HG02798 (cell line): ENCODE results near the gene NDST1.

ENCODE experiments used
- ATAC-seq: cut with Tn5 transposase; IDR thresholded peaks from one replicate; pipeline ENCODE4 v1.9.1; 2021; ENCODE audit warnings: mild to moderate bottlenecking; ENCODE audit not compliant: unreplicated experiment, poor library complexity

The NDST1 gene

GRCh38 chr5:150488519-150489359 is 19.2 kb upstream of the NDST1 start:
- ATAC-seq, result no peak

- ATAC-seq, result peak; percentile 83
Measured at GRCh38 chr5:150489360-150490295, 18.3 kb upstream of the NDST1 start.

- no peak for ATAC-seq
Measured at GRCh38 chr5:150490296-150490669, 17.6 kb upstream of the NDST1 start.

- ATAC-seq, result no peak
Measured at GRCh38 chr5:150490754-150491153, 17.2 kb upstream of the NDST1 start.

- no peak for ATAC-seq
Measured at GRCh38 chr5:150491876-150492275, 16.1 kb upstream of the NDST1 start.

GRCh38 chr5:150492621-150493020 is 15.3 kb upstream of the NDST1 start:
- ATAC-seq, result no peak

- ATAC-seq, result no peak
Measured at GRCh38 chr5:150496098-150496497, 11.8 kb upstream of the NDST1 start.

- ATAC-seq, result no peak
Measured at GRCh38 chr5:150496534-150496933, 11.4 kb upstream of the NDST1 start.

- no peak for ATAC-seq
Measured at GRCh38 chr5:150497274-150497988, 10.5 kb upstream of the NDST1 start.

- no peak for ATAC-seq
Measured at GRCh38 chr5:150497989-150498317, 10.0 kb upstream of the NDST1 start.

GRCh38 chr5:150498501-150498900 is 9.4 kb upstream of the NDST1 start:
- ATAC-seq, result no peak

GRCh38 chr5:150498971-150499370 is 9.0 kb upstream of the NDST1 start:
- no peak for ATAC-seq

- ATAC-seq, result no peak
Measured at GRCh38 chr5:150499437-150499956, 8.4 kb upstream of the NDST1 start.

GRCh38 chr5:150500328-150500841 is 7.5 kb upstream of the NDST1 start:
- ATAC-seq, result no peak

GRCh38 chr5:150500905-150501304 is 7.0 kb upstream of the NDST1 start:
- ATAC-seq, result no peak

- no peak for ATAC-seq
Measured at GRCh38 chr5:150502106-150502505, 5.8 kb upstream of the NDST1 start.

- no peak for ATAC-seq
Measured at GRCh38 chr5:150502847-150503246, 5.1 kb upstream of the NDST1 start.

- no peak for ATAC-seq
Measured at GRCh38 chr5:150503386-150503785, 4.5 kb upstream of the NDST1 start.

- no peak for ATAC-seq
Measured at GRCh38 chr5:150503977-150504620, 3.8 kb upstream of the NDST1 start.

- no peak for ATAC-seq
Measured at GRCh38 chr5:150505041-150505511, 2.9 kb upstream of the NDST1 start.
